Tibial artery (tissue), 4 donors: ENCODE results near the gene LILRB2.
"Not testable (repeated sequence)": the region's sequence is repeated elsewhere in the genome, so short reads cannot be mapped to it uniquely, and the experiment has no call there.

Experiments used
- DNase-seq, 2 donors: peaks; one replicate each; pipeline ENCODE4 v3.0.0-alpha.2; 2019
- H3K27ac ChIP-seq, 2 donors: fragments of 200-600 bp; sonication (generic) in 1 of 2; 1 replicate in 1 of 2; 2 replicates in 1 of 2; pipeline ENCODE4 v1.5.1; 2018 to 2019; ENCODE audit warnings: mild to moderate bottlenecking in 1 of 2
- H3K27me3 ChIP-seq, 2 donors: fragments of 200-600 bp; sonication (generic) in 1 of 2; one replicate each; pipeline versions ENCODE4 v1.5.1 to v1.6.0; 2016 to 2019
- H3K36me3 ChIP-seq, 3 donors: fragments of 200-600 bp; sonication (generic) in 2 of 3; one replicate each; pipeline ENCODE4 v1.5.1; 2016 to 2019; ENCODE audit warnings: mild to moderate bottlenecking in 2 of 3
- H3K4me1 ChIP-seq, 4 donors: fragments of 200-600 bp; sonication (generic) in 2 of 4; 1 replicate in 3 of 4; 2 replicates in 1 of 4; pipeline ENCODE4 v1.5.1; 2016 to 2019
- H3K4me3 ChIP-seq, 2 donors: fragments of 200-600 bp; sonication (generic) in 1 of 2; 1 replicate in 1 of 2; 2 replicates in 1 of 2; pipeline ENCODE4 v1.5.1; 2018 to 2019; ENCODE audit warnings: mild to moderate bottlenecking in 2 of 2
- H3K9me3 ChIP-seq, 3 donors: fragments of 200-600 bp; sonication (generic) in 1 of 3; one replicate each; pipeline ENCODE4 v1.5.1; 2016 to 2019
- intact Hi-C: fragments of 100-400 bp; cut with DNase I; formaldehyde crosslinking; loops from one replicate; pipeline ENCODE4 v1.15.0; 2023; ENCODE audit warnings: low total_unique reads
- TF ChIP-seq, protein P1 (sequence below), 2 experiments: fragments of 200-600 bp in 1 of 2; fragments of 450-650 bp in 1 of 2; IDR thresholded peaks; one replicate each; pipeline ENCODE4 v1.5.1; 2017 to 2019; ENCODE audit warnings: antibody characterized with exemption in 2 of 2, mild to moderate bottlenecking in 1 of 2, moderate library complexity in 1 of 2

The LILRB2 gene

GRCh38 chr19:54281007-54281728, at the start of gene LILRB2:
LILRB2 (minus strand) TSS chr19:54281110; CDS start chr19:54280496, 614 bp downstream.
- Histone ChIP-seq H3K4me3 (no peak within 1 kb of the TSS), H3K9me3 (no peaks in the 10 kb centered on the region), H3K4me1 (no peaks in the 10 kb centered on the region), H3K36me3 (no peaks in the 10 kb centered on the region), H3K27me3 (peaks cover 0 to 27% of the 10 kb centered on the region in 2 donors), H3K27ac (no peak within 1 kb of the TSS)
- intact Hi-C loops, result loop anchor here (5.0 kb wide), 1 partner anchor 306 kb away; no protein-coding TSS in a partner anchor
- peak in 1 of 2 donors; percentile 31 for DNase-seq
- TF ChIP-seq, protein P1, sequence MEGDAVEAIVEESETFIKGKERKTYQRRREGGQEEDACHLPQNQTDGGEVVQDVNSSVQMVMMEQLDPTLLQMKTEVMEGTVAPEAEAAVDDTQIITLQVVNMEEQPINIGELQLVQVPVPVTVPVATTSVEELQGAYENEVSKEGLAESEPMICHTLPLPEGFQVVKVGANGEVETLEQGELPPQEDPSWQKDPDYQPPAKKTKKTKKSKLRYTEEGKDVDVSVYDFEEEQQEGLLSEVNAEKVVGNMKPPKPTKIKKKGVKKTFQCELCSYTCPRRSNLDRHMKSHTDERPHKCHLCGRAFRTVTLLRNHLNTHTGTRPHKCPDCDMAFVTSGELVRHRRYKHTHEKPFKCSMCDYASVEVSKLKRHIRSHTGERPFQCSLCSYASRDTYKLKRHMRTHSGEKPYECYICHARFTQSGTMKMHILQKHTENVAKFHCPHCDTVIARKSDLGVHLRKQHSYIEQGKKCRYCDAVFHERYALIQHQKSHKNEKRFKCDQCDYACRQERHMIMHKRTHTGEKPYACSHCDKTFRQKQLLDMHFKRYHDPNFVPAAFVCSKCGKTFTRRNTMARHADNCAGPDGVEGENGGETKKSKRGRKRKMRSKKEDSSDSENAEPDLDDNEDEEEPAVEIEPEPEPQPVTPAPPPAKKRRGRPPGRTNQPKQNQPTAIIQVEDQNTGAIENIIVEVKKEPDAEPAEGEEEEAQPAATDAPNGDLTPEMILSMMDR (IDR thresholded peaks at IDR 0.05), result no peak

DNA sequence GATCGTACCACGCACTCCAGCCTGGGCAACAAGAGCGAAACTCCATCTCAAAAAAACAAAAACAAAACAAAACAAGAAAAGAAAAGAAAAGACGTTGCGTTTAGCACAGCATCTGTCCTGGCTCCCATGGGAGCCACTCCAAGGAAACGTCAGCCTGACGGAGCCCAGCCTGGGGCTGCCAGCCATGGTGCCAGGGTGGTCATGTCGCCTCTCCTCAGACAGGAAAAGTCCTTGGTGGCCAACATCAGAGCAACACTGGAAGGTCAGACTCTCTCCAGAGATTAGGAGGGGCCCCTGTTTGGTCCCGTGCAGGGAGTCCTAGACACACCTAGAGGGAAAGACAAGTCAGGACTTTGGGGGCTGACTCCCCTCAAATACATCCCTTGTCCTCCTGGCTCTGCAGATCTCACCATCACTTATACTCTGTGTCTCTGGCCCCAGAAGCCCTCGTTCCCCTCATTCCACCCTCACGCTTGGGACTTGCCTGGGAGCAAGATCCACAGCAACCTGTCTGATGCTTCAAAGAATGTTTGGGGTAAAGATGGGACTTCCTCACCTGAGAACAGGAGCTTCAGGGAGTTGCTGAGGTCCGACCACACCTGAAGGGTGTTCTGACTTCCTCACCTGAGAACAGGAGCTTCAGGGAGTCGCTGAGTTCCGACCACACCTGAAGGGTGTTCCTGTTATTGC, 48.7 kb upstream of the LILRB2 start:
- Histone ChIP-seq H3K36me3 (no peaks in the 10 kb centered on the region), H3K27me3 (peaks cover 0 to 12% of the 10 kb centered on the region in 2 donors), H3K9me3 (no peaks in the 10 kb centered on the region), H3K27ac (no peak overlapping the region), H3K4me3 (no peak overlapping the region), H3K4me1 (no peaks in the 10 kb centered on the region)
- intact Hi-C loops, result no loop called here
- DNase-seq, result peak in 1 of 2 donors; percentile 13
- TF ChIP-seq, protein P1 (IDR thresholded peaks at IDR 0.05), result no peak

GRCh38 chr19:54328781-54329180, 47.9 kb upstream of the LILRB2 start:
- H3K27ac ChIP-seq, H3K9me3 ChIP-seq, H3K36me3 ChIP-seq, H3K4me1 ChIP-seq, H3K4me3 ChIP-seq, DNase-seq, intact Hi-C loops: not testable (repeated sequence)
- peaks cover 0 to 12% of the 10 kb centered on the region in 2 donors for H3K27me3 ChIP-seq

DNA sequence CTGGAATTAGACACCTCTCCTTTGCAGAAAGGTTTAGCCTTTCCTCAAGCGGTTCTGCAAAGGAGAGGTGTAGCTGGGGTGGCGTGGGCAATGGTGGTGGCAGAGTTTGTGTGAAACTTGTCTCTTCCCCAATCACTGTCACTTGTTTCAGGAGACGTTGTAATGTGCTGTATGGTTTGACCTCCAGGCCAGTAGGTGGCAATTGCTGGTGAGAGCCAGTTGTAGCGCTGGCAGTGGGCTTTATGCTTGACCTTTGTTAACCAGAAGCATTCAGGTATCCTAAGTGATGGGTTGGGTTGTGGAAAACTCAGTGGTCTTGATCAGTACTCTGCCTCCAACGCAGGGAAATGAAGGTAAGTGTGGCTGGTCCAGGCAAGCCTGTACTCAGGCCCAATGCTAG, 44.7 kb upstream of the LILRB2 start:
- DNase-seq, result peak in 1 of 2 donors; percentile 42
- H3K27me3 ChIP-seq, result no peaks in the 10 kb centered on the region
- H3K9me3 ChIP-seq, result no peaks in the 10 kb centered on the region
- no peaks in the 10 kb centered on the region for H3K36me3 ChIP-seq
- no peak overlapping the region for H3K4me3 ChIP-seq
- TF ChIP-seq, protein P1 (IDR thresholded peaks at IDR 0.05), result no peak
- H3K27ac ChIP-seq, result no peak overlapping the region
- intact Hi-C loops, result no loop called here
- H3K4me1 ChIP-seq, result no peaks in the 10 kb centered on the region

GRCh38 chr19:54325194-54325621, 44.3 kb upstream of the LILRB2 start:
- Histone ChIP-seq H3K27me3 (no peaks in the 10 kb centered on the region), H3K27ac (no peak overlapping the region), H3K4me3 (no peak overlapping the region), H3K36me3 (no peaks in the 10 kb centered on the region), H3K9me3 (no peaks in the 10 kb centered on the region), H3K4me1 (no peaks in the 10 kb centered on the region)
- intact Hi-C loops, result no loop called here
- TF ChIP-seq, protein P1 (IDR thresholded peaks at IDR 0.05), result peak; percentile 51 to 61
- DNase-seq, result no peak

DNA sequence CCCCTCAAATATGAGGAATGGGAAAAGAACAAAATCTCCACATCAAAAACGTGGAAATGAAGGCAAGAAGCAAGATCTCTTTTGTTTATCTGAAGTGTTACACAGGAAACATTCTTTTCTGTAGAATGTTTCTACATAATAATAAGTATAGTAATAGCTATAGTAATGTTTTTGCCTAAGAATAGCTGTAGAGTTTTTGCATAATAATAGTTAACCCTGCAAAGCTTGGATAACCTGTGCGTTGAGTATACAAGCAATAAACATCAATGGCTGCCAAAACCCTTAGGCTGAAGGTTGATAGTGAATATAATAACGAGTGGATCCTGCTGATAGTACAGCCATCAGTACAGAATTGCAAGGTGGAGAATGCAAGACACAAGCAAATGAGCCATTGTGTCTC, 43.2 kb upstream of the LILRB2 start:
- intact Hi-C loops, result no loop called here
- TF ChIP-seq, protein P1 (IDR thresholded peaks at IDR 0.05), result no peak
- DNase-seq, result no peak
- peaks cover 0 to 3% of the 10 kb centered on the region in 2 donors for H3K27me3 ChIP-seq
- H3K27ac ChIP-seq, result no peak overlapping the region
- H3K9me3 ChIP-seq, result no peaks in the 10 kb centered on the region
- H3K36me3 ChIP-seq, result no peaks in the 10 kb centered on the region
- no peaks in the 10 kb centered on the region for H3K4me1 ChIP-seq
- H3K4me3 ChIP-seq, result no peak overlapping the region

GRCh38 chr19:54322934-54323333, 42.0 kb upstream of the LILRB2 start:
- intact Hi-C loops, H3K9me3 ChIP-seq, H3K36me3 ChIP-seq, H3K4me1 ChIP-seq, H3K27me3 ChIP-seq, H3K4me3 ChIP-seq, H3K27ac ChIP-seq: not testable (repeated sequence)
- peak in 1 of 2 donors; percentile 24 for DNase-seq

- H3K9me3 ChIP-seq, H3K4me3 ChIP-seq, intact Hi-C loops, H3K27ac ChIP-seq, H3K27me3 ChIP-seq, H3K36me3 ChIP-seq, H3K4me1 ChIP-seq: not testable (repeated sequence)
- DNase-seq, result peak in 1 of 2 donors; percentile 25
Observed at GRCh38 chr19:54322295-54322694, 41.4 kb upstream of the LILRB2 start.
